ENCODE data around the gene PRKAR2A. TPM values are rescaled to one million over a fixed set of nuclear protein-coding genes. Genes with fewer than 3 reads are reported as not detected.
A peak's percentile ranks its signal among the peaks of the same experiment; 100 is the strongest.

PRKAR2A gene
- 10 to 100 TPM; 17.5 to 33.9 (median 23.8) TPM for total RNA-seq
- 1 to 10 TPM; 4.2 to 6.9 TPM for polyA plus RNA-seq

- WGBS, 2 donors, result 2 to 3% methylated on average over 47 to 81 of the region's 81 CpGs
- no peaks in the 10 kb centered on the region for H3K36me3 ChIP-seq
- peak within 1 kb of the TSS; percentile 86 to 96 (median 94) for H3K27ac ChIP-seq
- intact Hi-C loops (cut with DNase I), result no loop called here
- H3K27me3 ChIP-seq, result no peaks in the 10 kb centered on the region
- ATAC-seq (peak; percentile 94 to 98 (median 96)), DNase-seq (peak; percentile 85 to 97 (median 91)), FAIRE-seq (no peak)
- no peaks in the 10 kb centered on the region for H3K9me3 ChIP-seq
- TF ChIP-seq, protein P1, sequence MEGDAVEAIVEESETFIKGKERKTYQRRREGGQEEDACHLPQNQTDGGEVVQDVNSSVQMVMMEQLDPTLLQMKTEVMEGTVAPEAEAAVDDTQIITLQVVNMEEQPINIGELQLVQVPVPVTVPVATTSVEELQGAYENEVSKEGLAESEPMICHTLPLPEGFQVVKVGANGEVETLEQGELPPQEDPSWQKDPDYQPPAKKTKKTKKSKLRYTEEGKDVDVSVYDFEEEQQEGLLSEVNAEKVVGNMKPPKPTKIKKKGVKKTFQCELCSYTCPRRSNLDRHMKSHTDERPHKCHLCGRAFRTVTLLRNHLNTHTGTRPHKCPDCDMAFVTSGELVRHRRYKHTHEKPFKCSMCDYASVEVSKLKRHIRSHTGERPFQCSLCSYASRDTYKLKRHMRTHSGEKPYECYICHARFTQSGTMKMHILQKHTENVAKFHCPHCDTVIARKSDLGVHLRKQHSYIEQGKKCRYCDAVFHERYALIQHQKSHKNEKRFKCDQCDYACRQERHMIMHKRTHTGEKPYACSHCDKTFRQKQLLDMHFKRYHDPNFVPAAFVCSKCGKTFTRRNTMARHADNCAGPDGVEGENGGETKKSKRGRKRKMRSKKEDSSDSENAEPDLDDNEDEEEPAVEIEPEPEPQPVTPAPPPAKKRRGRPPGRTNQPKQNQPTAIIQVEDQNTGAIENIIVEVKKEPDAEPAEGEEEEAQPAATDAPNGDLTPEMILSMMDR (IDR thresholded peaks at IDR 0.05), result no peak
- peak within 1 kb of the TSS; percentile 71 to 94 (median 85) for H3K4me3 ChIP-seq
- H3K4me1 ChIP-seq, result peaks cover 9 to 18% (median 13%) of the 10 kb centered on the region in 3 donors
Observed at GRCh38 chr3:48847504-48848423, at the start of gene PRKAR2A. Gene PRKAR2A, minus strand, starts transcription at chr3:48847874. Its CDS starts 278 bp downstream, at chr3:48847596.

DNA sequence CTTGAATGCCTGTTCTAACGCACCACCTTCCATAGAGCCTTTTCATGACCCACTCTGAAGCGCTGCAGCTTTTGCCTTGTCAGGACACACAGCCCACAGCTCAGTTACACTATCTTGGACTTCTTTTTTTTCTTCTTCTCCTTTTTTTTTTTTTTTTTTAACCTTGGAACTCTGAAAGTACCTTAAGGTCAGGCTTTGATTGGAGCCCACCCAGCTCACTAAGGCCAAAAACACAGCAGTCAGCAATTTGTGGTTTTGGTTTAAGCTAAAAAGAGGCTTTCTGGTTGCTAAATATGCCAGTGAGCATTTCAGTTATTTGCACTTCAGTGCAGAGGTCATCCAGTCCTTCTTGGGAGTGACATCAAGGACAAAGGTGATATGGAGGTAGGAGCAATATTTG is 49.3 kb upstream of the PRKAR2A start:
- Histone ChIP-seq H3K27ac (peak overlapping the region in 2 of 4 donors; percentile 59 to 73), H3K9me3 (no peaks in the 10 kb centered on the region), H3K36me3 (no peaks in the 10 kb centered on the region), H3K27me3 (no peaks in the 10 kb centered on the region), H3K4me1 (peaks cover 9 to 15% (median 9%) of the 10 kb centered on the region in 3 donors), H3K4me3 (peak overlapping the region in 1 of 4 donors; percentile 75)
- TF ChIP-seq, protein P1 (IDR thresholded peaks at IDR 0.05), result no peak
- FAIRE-seq, result no peak
- 61 to 83% methylated on average over 2 of the region's 2 CpGs for WGBS, 2 donors
- intact Hi-C loops (cut with DNase I), result no loop called here
- no peak for DNase-seq
- peak in 1 of 4 donors; percentile 3 for ATAC-seq

- no peak overlapping the region for H3K27ac ChIP-seq
- TF ChIP-seq, protein P1 (IDR thresholded peaks at IDR 0.05), result no peak
- no peak for FAIRE-seq
- ATAC-seq, result no peak
- WGBS, 2 donors, result 97 to 99% methylated on average over 6 of the region's 6 CpGs
- H3K36me3 ChIP-seq, result peaks cover 0 to 10% (median 7%) of the 10 kb centered on the region in 3 donors
- no peak overlapping the region for H3K4me3 ChIP-seq
- intact Hi-C loops (cut with DNase I), result no loop called here
- H3K4me1 ChIP-seq, result peaks cover 9 to 15% (median 9%) of the 10 kb centered on the region in 3 donors
- H3K9me3 ChIP-seq, result no peaks in the 10 kb centered on the region
- DNase-seq, result no peak
- no peaks in the 10 kb centered on the region for H3K27me3 ChIP-seq
Observed at GRCh38 chr3:48894516-48894915, 46.8 kb upstream of the PRKAR2A start.

DNA sequence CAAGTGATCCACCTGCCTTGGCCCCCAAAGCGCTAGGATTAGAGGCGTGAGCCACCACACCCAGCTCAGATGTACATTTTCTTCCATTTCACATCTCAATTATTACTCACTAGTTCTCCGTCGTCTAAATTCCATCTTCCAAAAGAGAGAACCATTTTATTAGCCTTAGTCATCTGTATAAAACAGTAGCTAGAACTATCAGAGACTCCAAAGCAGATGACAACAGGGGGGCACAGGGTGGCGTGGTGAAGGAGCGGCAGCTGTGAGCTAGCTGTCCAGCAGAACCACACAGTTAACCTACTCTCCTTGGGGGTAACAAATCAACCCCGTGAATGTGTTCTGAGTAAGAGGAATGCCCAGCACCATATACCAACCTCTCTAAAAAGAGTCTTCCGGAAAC is 43.9 kb upstream of the PRKAR2A start:
- ATAC-seq (no peak), DNase-seq (no peak), FAIRE-seq (no peak)
- H3K27ac ChIP-seq, result no peak overlapping the region
- intact Hi-C loops (cut with DNase I), result no loop called here
- H3K27me3 ChIP-seq, result no peaks in the 10 kb centered on the region
- TF ChIP-seq, protein P1 (IDR thresholded peaks at IDR 0.05), result no peak
- H3K36me3 ChIP-seq, result peaks cover 0 to 10% (median 7%) of the 10 kb centered on the region in 3 donors
- no peaks in the 10 kb centered on the region for H3K9me3 ChIP-seq
- no peak overlapping the region for H3K4me3 ChIP-seq
- WGBS, 2 donors, result 95 to 96% methylated on average over 8 of the region's 8 CpGs
- peaks cover under 1 to 5% (median under 1%) of the 10 kb centered on the region in 3 donors for H3K4me1 ChIP-seq

DNA sequence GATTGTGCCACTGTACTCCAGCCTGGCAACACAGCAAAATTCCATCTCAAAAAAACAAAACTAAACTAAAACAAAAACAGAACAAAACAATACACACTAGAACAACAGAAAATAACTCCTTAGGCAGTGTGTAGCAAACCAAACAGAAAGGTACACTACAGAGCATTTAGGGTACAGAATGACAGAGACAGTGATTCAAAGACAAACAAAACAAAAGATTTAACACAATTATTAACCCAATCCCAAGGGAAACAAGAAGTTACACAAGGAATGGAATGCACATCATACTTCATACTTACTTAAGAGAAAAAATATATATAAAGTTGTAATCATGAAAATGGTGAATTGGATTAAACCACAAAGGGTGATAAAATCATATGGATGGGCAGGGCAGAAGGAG is 38.1 kb upstream of the PRKAR2A start:
- no peaks in the 10 kb centered on the region for H3K27me3 ChIP-seq
- H3K9me3 ChIP-seq, result no peaks in the 10 kb centered on the region
- H3K4me1 ChIP-seq, result no peaks in the 10 kb centered on the region
- TF ChIP-seq, protein P1 (IDR thresholded peaks at IDR 0.05), result no peak
- H3K27ac ChIP-seq, result no peak overlapping the region
- no peak overlapping the region for H3K4me3 ChIP-seq
- intact Hi-C loops (cut with DNase I), result no loop called here
- ATAC-seq, result no peak
- no peak for DNase-seq
- no peak for FAIRE-seq
- peaks cover 0 to 23% (median 0%) of the 10 kb centered on the region in 3 donors for H3K36me3 ChIP-seq

Data from pancreas (tissue), 10 donors.